DMS 273 (cell line): ENCODE results near the gene MAP1S.
"Not testable (repeated sequence)": the region's sequence is repeated elsewhere in the genome, so short reads cannot be mapped to it uniquely, and the experiment has no call there.

Source experiments
- DNase-seq: peaks from one replicate; lab custom pipeline; 2025; ENCODE audit not compliant: unreplicated experiment; lab: John Stamatoyannopoulos, UW

MAP1S gene

GRCh38 chr19:17762505-17763229 is 43.4 kb downstream of the MAP1S start:
- DNase-seq, result peak; percentile 86

GRCh38 chr19:17764348-17764747 is 45.1 kb downstream of the MAP1S start:
- DNase-seq, result no peak

GRCh38 chr19:17765069-17765618 is 45.9 kb downstream of the MAP1S start:
- no peak for DNase-seq

GRCh38 chr19:17766543-17767131 is 47.4 kb downstream of the MAP1S start:
- DNase-seq, result peak; percentile 95

GRCh38 chr19:17767559-17767958 is 48.3 kb downstream of the MAP1S start:
- no peak for DNase-seq

GRCh38 chr19:17770613-17771012 is 51.3 kb downstream of the MAP1S start:
- DNase-seq, result no peak

- peak; percentile 62 for DNase-seq
Measured at GRCh38 chr19:17772172-17772571, 52.9 kb downstream of the MAP1S start.

- peak; percentile 52 for DNase-seq
Measured at GRCh38 chr19:17775245-17775927, 56.1 kb downstream of the MAP1S start.

- no peak for DNase-seq
Measured at GRCh38 chr19:17775991-17776803, 56.9 kb downstream of the MAP1S start.

- DNase-seq, result not testable (repeated sequence)
Measured at GRCh38 chr19:17777840-17778239, 58.6 kb downstream of the MAP1S start.

- peak; percentile 50 for DNase-seq
Measured at GRCh38 chr19:17778251-17778967, 59.1 kb downstream of the MAP1S start.

- DNase-seq, result peak; percentile 31
Measured at GRCh38 chr19:17778968-17779929, 60.0 kb downstream of the MAP1S start.

GRCh38 chr19:17780781-17781180 is 61.5 kb downstream of the MAP1S start:
- no peak for DNase-seq

- DNase-seq, result not testable (repeated sequence)
Measured at GRCh38 chr19:17783721-17784120, 64.4 kb downstream of the MAP1S start.
